Ovary (tissue), 3 donors: ENCODE results near the gene PDE4D.

ENCODE experiments used
- POLR2A ChIP-seq: fragments of 450-650 bp; IDR thresholded peaks from one replicate; pipeline ENCODE4 v1.6.1; 2017; ENCODE audit warnings: antibody characterized with exemption, mild to moderate bottlenecking, moderate library complexity
- TF ChIP-seq, protein P1 (sequence below), 3 donors: fragments of 450-650 bp in 2 of 3; fragments of 200-600 bp in 1 of 3; IDR thresholded peaks; one replicate each; pipeline versions ENCODE4 v1.5.1 to v1.8.0; 2016 to 2022; ENCODE audit warnings: antibody characterized with exemption in 3 of 3, mild to moderate bottlenecking in 1 of 3
- donor health status: DM: no; HTN: no; CAD: no.

DNA sequence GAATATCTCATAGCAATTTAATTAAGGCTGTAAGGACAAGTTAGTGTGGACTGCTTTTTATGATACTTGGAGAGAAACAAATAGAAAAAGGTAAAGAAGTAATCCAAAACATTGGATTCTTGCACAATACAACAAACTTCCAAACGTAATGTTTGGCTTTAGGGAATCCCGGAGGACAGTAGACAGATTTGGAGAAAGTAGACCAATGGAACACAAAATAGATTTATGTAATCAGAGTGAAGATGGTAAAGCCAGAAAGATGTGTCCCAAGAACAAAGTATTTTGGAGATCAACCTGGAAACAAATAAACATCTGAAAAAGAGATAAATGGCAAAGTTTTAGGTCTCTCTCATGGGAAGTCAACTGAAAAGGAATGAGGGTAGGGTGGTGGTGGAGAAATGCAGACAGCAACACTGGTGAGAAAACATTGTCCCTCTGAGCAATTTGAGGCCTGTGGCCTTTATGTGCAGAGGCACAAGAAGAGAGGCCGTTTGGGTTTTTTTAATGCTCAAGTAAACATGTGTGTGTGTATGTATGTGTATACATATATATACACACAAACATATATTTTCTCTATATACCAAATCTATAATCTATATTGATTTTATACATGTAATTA, 620.6 kb downstream of the PDE4D start:
- TF ChIP-seq, protein P1, sequence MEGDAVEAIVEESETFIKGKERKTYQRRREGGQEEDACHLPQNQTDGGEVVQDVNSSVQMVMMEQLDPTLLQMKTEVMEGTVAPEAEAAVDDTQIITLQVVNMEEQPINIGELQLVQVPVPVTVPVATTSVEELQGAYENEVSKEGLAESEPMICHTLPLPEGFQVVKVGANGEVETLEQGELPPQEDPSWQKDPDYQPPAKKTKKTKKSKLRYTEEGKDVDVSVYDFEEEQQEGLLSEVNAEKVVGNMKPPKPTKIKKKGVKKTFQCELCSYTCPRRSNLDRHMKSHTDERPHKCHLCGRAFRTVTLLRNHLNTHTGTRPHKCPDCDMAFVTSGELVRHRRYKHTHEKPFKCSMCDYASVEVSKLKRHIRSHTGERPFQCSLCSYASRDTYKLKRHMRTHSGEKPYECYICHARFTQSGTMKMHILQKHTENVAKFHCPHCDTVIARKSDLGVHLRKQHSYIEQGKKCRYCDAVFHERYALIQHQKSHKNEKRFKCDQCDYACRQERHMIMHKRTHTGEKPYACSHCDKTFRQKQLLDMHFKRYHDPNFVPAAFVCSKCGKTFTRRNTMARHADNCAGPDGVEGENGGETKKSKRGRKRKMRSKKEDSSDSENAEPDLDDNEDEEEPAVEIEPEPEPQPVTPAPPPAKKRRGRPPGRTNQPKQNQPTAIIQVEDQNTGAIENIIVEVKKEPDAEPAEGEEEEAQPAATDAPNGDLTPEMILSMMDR (IDR thresholded peaks at IDR 0.05) = no peak
- no peak for TF ChIP-seq POLR2A
